Mesodermal cell (in vitro differentiated cells): Measurements from ENCODE around the gene IKZF3.
"Not testable (repeated sequence)": the region's sequence is repeated elsewhere in the genome, so short reads cannot be mapped to it uniquely, and the experiment has no call there.

Experiments used
- H3K27ac ChIP-seq: 2 replicates; pipeline ENCODE4 v1.7.0; 2013; ENCODE audit warnings: mild to moderate bottlenecking, low read depth, low read length, moderate library complexity; ENCODE audit not compliant: severe bottlenecking
- H3K36me3 ChIP-seq: 2 replicates; pipeline ENCODE4 v1.7.1; 2013; ENCODE audit warnings: mild to moderate bottlenecking, low read length, moderate library complexity; ENCODE audit not compliant: control insufficient read depth, insufficient read depth
- H3K4me1 ChIP-seq: one replicate; pipeline ENCODE4 v1.7.1; 2013; ENCODE audit warnings: mild to moderate bottlenecking, low read length; ENCODE audit not compliant: insufficient read depth, control insufficient read depth, poor library complexity, severe bottlenecking
- H3K4me3 ChIP-seq: 2 replicates; pipeline ENCODE4 v1.7.0; 2013; ENCODE audit warnings: low read length, control low read depth, mild to moderate bottlenecking; ENCODE audit not compliant: insufficient read depth, poor library complexity, severe bottlenecking; ENCODE audit errors: extremely low read depth
- H3K9me3 ChIP-seq: 2 replicates; pipeline ENCODE4 v1.7.1; 2013; ENCODE audit warnings: mild to moderate bottlenecking, low read length, moderate library complexity; ENCODE audit not compliant: control insufficient read depth
- WGBS, 2 experiments: methylation state at CpG; one replicate each; pipeline ENCODE4 v1.1.5; 2013; ENCODE audit warnings: missing lambda C conversion rate in 2 of 2; ENCODE audit not compliant: insufficient coverage in 2 of 2; 5-methylcytosine and 5-hydroxymethylcytosine counted together

The IKZF3 gene

DNA sequence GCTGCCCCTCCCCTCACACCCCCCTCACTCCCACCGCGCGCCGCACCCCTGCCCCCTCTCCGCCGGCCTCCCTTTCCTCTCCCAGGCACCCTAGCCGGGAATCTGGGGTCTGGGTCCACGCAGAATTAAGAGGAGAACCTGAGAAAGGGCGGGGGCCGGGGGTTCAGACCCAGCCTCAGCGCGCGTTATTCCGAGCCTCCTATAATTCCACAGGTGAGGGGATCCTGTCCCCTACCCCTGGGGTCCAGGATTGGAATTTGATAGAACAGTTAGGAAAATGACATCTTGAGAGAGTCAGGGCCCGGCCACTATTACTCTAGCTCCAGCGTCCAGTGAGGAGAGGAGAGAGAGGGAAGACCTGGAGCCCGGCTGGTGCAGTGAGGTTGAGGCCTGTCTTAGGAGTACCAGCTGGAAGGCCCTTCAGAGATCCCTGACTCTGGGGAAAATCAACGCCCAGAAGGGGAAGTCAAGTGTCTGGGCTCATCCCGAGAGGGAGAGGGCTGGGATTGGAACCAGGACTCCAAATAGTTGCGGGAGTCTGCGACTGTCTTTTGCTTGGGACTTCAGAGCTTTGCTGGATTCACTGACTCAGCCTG is 109.1 kb downstream of the IKZF3 start:
- Histone ChIP-seq H3K27ac (no peak overlapping the region), H3K9me3 (no peaks in the 10 kb centered on the region), H3K4me3 (peak overlapping the region; percentile 48), H3K36me3 (no peaks in the 10 kb centered on the region), H3K4me1 (peaks cover 19% of the 10 kb centered on the region)
- 23% methylated on average over 6 to 11 of the region's 21 CpGs for WGBS, 2 experiments

- Histone ChIP-seq H3K36me3 (no peaks in the 10 kb centered on the region), H3K4me1 (peaks cover 19% of the 10 kb centered on the region), H3K4me3 (peak overlapping the region; percentile 48), H3K9me3 (no peaks in the 10 kb centered on the region), H3K27ac (peak overlapping the region; percentile 69)
- WGBS, 2 experiments = 0% methylated on average over 52 to 63 of the region's 91 CpGs
Observed at GRCh38 chr17:39754161-39754957, 109.8 kb downstream of the IKZF3 start.

DNA sequence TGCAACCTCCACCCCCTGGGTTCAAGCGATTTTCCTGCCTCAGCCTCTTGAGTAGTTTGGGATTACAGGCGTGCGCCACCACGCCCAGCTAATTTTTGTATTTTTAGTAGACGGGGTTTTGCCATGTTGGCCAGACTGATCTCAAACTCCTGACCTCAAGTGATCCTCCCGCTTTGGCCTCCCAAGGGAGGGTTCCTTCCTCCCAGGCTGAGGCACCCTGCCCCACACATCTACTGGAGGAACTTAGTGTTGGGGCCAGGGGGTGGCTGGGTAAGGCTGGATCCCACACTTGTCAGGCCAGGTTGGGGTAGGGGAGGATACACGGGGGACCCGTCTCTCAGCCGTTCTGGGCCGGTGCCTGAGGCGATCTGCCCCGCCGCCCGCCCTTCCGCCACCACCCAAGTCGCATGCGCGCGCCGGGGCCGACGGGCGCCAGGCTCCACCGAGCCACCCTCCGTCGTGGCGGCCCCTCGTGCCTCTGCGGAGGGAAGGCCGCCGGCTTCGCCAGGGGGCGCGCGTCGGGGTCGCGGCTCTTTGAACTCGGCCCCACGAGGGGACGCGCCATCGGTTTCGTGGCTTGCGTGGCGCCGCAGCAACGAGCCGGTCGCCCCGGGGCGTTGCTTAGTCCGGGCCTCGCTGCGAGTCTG is 110.5 kb downstream of the IKZF3 start:
- 15 to 23% methylated on average over 37 to 42 of the region's 55 CpGs for WGBS, 2 experiments
- Histone ChIP-seq H3K27ac (peak overlapping the region; percentile 69), H3K4me1 (peaks cover 19% of the 10 kb centered on the region), H3K4me3 (peak overlapping the region; percentile 48), H3K36me3 (no peaks in the 10 kb centered on the region), H3K9me3 (no peaks in the 10 kb centered on the region)

- Histone ChIP-seq H3K27ac (no peak overlapping the region), H3K4me1 (peaks cover 13% of the 10 kb centered on the region), H3K4me3 (no peak overlapping the region), H3K9me3 (no peaks in the 10 kb centered on the region), H3K36me3 (no peaks in the 10 kb centered on the region)
- WGBS, 2 experiments = 79 to 81% methylated on average over 7 to 11 of the region's 13 CpGs
Observed at GRCh38 chr17:39752241-39752881, 111.8 kb downstream of the IKZF3 start.

- Histone ChIP-seq H3K4me1 (peaks cover 13% of the 10 kb centered on the region), H3K4me3 (no peak overlapping the region), H3K27ac (no peak overlapping the region), H3K36me3 (no peaks in the 10 kb centered on the region), H3K9me3 (no peaks in the 10 kb centered on the region)
- 85 to 91% methylated on average over 8 to 10 of the region's 10 CpGs for WGBS, 2 experiments
Observed at GRCh38 chr17:39751637-39752036, 112.5 kb downstream of the IKZF3 start.

DNA sequence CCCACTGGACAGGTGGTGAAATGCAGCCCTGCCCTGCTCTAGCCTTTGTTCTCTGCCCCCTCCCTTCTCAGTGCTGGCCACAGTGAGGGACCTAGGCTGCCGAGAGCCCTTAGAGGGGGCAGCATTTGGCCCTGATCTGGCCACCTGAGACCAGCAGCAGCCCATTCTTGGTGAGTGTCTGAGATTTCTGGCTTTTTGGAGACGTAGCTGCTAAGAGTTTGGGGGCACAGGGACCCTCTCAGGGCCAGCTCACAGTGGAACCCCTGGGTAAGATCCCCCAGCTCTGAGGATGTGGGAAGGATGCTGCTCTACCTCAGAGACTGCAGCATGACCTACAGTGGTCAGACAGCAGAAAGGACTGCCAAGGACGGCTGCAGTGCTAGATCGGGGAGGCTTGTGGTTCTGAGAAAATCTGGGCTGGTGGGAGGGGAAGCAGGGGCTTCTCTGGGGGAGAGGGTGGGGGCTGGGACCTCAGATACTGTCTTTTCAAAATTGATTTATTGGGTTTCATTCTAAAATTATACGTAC is 113.0 kb downstream of the IKZF3 start:
- H3K27ac ChIP-seq = no peak overlapping the region
- H3K36me3 ChIP-seq = no peaks in the 10 kb centered on the region
- no peak overlapping the region for H3K4me3 ChIP-seq
- peaks cover 13% of the 10 kb centered on the region for H3K4me1 ChIP-seq
- H3K9me3 ChIP-seq = no peaks in the 10 kb centered on the region
- 83 to 87% methylated on average over 4 of the region's 5 CpGs for WGBS, 2 experiments

DNA sequence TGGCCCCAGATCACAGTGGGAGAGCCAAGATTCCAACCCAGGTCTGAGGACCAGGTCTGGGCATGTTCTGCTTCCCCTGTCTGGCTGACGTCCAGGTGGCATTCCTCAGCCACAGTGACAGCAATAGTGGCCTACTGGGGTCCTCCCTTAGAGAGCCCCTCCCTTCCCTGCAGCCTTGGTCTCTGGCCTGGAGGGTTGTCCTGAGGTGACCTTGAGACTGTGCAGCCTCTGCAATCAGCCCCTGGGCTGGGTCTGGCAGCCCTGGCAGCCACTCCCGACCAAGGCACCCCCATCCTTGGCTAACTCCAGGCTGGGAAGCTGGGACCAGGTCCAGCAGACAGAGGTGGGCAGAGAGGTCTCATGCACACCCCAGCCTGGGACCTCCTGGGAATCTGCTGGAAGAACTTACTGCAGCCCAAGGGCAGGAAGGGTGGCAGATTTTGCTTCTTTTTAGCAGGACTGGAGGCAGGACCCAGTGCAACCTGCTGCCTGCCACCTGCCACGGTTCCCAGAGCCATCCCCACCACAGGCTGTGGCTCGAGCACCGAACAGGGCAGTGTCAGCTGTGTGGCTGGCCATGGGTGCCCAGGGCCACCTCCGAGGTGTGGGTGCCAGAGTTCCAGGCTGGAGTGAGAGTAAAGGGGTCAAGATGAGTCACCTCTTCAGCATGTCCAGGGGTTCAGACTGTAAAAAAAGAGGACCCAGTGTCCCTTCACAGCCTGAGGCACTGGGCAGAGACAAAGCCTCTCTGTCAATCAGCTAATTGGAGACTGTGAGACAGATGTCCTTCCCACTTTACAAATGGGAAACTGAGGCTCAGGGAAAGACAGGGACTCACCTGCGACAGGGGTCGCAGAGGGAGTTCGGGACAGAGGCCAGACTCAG is 113.7 kb downstream of the IKZF3 start:
- no peaks in the 10 kb centered on the region for H3K36me3 ChIP-seq
- no peaks in the 10 kb centered on the region for H3K9me3 ChIP-seq
- peaks cover 6% of the 10 kb centered on the region for H3K4me1 ChIP-seq
- WGBS, 2 experiments = 83 to 90% methylated on average over 7 to 9 of the region's 9 CpGs
- no peak overlapping the region for H3K4me3 ChIP-seq
- no peak overlapping the region for H3K27ac ChIP-seq

DNA sequence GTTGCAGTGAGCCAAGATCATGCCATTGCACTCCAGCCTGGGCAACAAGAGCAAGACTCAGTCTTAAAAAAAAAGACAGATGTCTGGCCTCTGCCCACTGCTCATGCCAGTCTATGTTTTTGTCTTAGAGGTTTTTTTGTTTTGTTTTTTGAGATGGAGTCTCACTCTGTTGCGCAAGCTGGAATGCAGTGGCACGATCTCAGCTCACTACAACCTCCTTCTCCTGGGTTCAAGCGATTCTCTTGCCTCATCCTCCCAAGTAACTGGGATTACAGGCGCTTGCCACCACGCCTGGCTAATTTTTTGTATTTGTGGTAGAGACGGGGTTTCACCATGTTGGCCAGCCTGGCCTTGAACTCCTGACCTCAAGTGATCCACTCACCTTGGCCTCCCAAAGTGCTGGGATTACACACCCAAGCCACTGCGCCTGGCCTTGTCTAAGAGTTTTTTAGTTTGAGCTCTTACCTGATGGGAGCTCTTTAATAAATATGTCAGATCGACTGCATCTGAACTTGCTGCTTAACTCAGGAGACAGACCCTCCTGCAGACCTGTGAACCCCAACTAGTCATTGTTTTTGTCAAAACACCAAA is 115.6 kb downstream of the IKZF3 start:
- not testable (repeated sequence) for H3K4me3 ChIP-seq, H3K27ac ChIP-seq, H3K36me3 ChIP-seq, H3K9me3 ChIP-seq, H3K4me1 ChIP-seq
- WGBS, 2 experiments = 92 to 94% methylated on average over 2 to 5 of the region's 8 CpGs

DNA sequence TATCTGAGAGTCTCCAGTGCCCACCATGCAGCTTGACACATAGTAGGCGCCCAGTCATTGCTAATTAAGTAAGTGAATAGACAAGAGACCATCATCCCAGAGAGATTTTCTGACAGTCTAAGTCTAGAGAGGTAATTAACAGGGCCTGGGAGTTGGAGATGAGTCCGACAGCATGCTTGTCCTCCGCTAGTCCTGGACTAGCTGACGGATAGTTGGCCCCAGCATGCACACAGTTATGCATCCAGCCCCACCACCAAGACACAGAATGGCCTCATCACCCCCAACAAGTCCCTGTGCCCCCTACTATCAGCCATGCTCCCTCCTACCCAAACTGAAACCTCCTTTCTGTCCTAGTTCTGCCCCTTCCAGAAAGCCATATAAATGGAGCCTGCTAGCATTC is 116.4 kb downstream of the IKZF3 start:
- Histone ChIP-seq H3K4me1 (no peaks in the 10 kb centered on the region), H3K27ac (no peak overlapping the region), H3K36me3 (no peaks in the 10 kb centered on the region), H3K9me3 (no peaks in the 10 kb centered on the region), H3K4me3 (no peak overlapping the region)
- 96 to 100% methylated on average over 3 to 4 of the region's 4 CpGs for WGBS, 2 experiments

DNA sequence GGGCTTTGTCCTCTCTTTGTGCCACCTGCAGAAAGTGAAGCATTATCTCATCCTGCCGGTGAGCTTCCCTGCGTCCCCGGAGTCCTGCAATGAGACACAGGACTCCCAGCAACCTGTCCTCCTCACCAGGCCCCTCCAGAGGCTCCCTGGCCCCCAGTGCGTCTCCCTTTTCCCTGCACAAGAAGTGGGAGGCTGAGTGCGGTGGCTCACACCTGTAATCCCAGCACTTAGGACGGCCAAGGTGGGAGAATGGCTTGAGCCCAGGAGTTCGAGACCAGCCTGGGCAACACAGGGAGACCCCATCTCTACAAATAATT is 118.0 kb downstream of the IKZF3 start:
- 87 to 94% methylated on average over 5 to 6 of the region's 7 CpGs for WGBS, 2 experiments
- no peak overlapping the region for H3K4me3 ChIP-seq
- H3K27ac ChIP-seq = no peak overlapping the region
- H3K36me3 ChIP-seq = no peaks in the 10 kb centered on the region
- H3K9me3 ChIP-seq = no peaks in the 10 kb centered on the region
- H3K4me1 ChIP-seq = peaks cover 5% of the 10 kb centered on the region
